K562 (cell line): ENCODE results near the gene GFAP. TPM values are rescaled to one million over a fixed set of nuclear protein-coding genes. Genes with fewer than 3 reads are reported as not detected.
A peak's percentile ranks its signal among the peaks of the same experiment; 100 is the strongest.

Experiments
- CBX5 ChIP-seq: IDR thresholded peaks from 2 replicates; pipeline ENCODE4 v1.6.1; 2014; ENCODE audit warnings: low read depth, borderline replicate concordance
- CHD1 ChIP-seq: fragments of 200-600 bp; sonication (generic); IDR thresholded peaks from one replicate; pipeline ENCODE4 v1.6.1; 2012; ENCODE audit warnings: mild to moderate bottlenecking, moderate library complexity, low read length, inconsistent platforms
- ELF4 ChIP-seq: fragments of 450-650 bp; formaldehyde crosslinking; IDR thresholded peaks from 2 replicates; pipeline ENCODE4 v1.4.0; 2022; ENCODE audit warnings: missing genetic modification characterization
- EP400 ChIP-seq: fragments of 450-650 bp; IDR thresholded peaks from 2 replicates; pipeline ENCODE4 v1.6.1; 2017; ENCODE audit warnings: antibody characterized with exemption, mild to moderate bottlenecking, moderate library complexity
- ESRRA ChIP-seq: fragments of 450-650 bp; IDR thresholded peaks from 2 replicates; pipeline ENCODE4 v1.6.1; 2014; ENCODE audit warnings: low read depth, mild to moderate bottlenecking, moderate library complexity, borderline replicate concordance
- FOXK1 ChIP-seq: sonication (generic); formaldehyde crosslinking; IDR thresholded peaks from 2 replicates; pipeline ENCODE4 v1.8.0; 2022; ENCODE audit warnings: missing genetic modification reagents, mild to moderate bottlenecking, borderline replicate concordance
- HNRNPH1 ChIP-seq: fragments of 200-400 bp; formaldehyde crosslinking; optimal IDR thresholded peaks from 2 replicates; pipeline ENCODE3; 2017; ENCODE audit warnings: low read depth, mild to moderate bottlenecking, low read length, moderate library complexity
- MAX ChIP-seq: sonication (generic); formaldehyde crosslinking; IDR thresholded peaks from 2 replicates; pipeline ENCODE4 v1.9.0; 2022; ENCODE audit warnings: mild to moderate bottlenecking, missing genetic modification reagents
- SMARCA4 ChIP-seq: fragments of 450-650 bp; IDR thresholded peaks from 2 replicates; pipeline ENCODE4 v1.6.1; 2016
- ZFPM2 ChIP-seq: fragments of 250-450 bp; sonication (Bioruptor Pico); IDR thresholded peaks from 2 replicates; pipeline ENCODE4 v1.5.1; 2022; ENCODE audit warnings: mild to moderate bottlenecking
- ZNF583 ChIP-seq: fragments of 250-450 bp; sonication (Bioruptor Pico); IDR thresholded peaks from 2 replicates; pipeline ENCODE4 v1.4.0; 2020
- polyA plus RNA-seq, 8 experiments: library from polyadenylated mRNA; depleted of rRNA in 4 of 8; stranded (reverse) in 5 of 8; unstranded in 3 of 8; fragments of >200 nt; fragmentation: Nextera tagmentation in 2 of 8; fragmentation: Illumina TruSeq in 1 of 8; extraction: Ambion mirVana in 2 of 8; extraction: Trizol in 1 of 8; gene quantifications; 2 replicates each; pipeline versions ENCODE4 v1.2.1 to v1.2.3, GENCODE V29; 2011 to 2014; ENCODE audit warnings: inconsistent platforms in 1 of 8, missing spikeins in 1 of 8
- total RNA-seq, 7 experiments: library from RNA; depleted of rRNA in 6 of 7; stranded (reverse); fragments of >200 nt in 6 of 7; fragmentation: Illumina TruSeq in 2 of 7; extraction: Trizol in 2 of 7; gene quantifications; 2 replicates each; pipeline versions ENCODE4 v1.2.1 to v1.2.3, GENCODE V29; 2011 to 2021; ENCODE audit warnings: low replicate concordance in 1 of 7
- TF ChIP-seq, protein P1 (sequence below): fragments of 450-650 bp; IDR thresholded peaks from one replicate; pipeline ENCODE4 v1.6.1; 2018; ENCODE audit warnings: mild to moderate bottlenecking, moderate library complexity; ENCODE audit not compliant: partially characterized antibody
- TF ChIP-seq, protein P2 (sequence below): fragments of 450-650 bp; formaldehyde crosslinking; IDR thresholded peaks from 2 replicates; pipeline ENCODE4 v1.4.0; 2022; ENCODE audit warnings: missing genetic modification characterization
- TF ChIP-seq, protein P3 (sequence below), 2 experiments: fragments of 250-450 bp in 1 of 2; fragments of 450-650 bp in 1 of 2; sonication (Bioruptor Pico) in 1 of 2; IDR thresholded peaks; 2 replicates each; pipeline versions ENCODE4 v1.6.1 to v1.8.0; 2016 to 2021; ENCODE audit warnings: mild to moderate bottlenecking in 2 of 2, moderate library complexity in 2 of 2, missing compliant biosample characterization in 1 of 2, missing genetic modification characterization in 1 of 2

The GFAP gene
- total and polyA plus RNA-seq, 9 of the 15 experiments (the other 6 are each of a cell fraction or from before 2014, with no cell fraction given) = 0.07 to 1.4 (median 0.60) TPM; not detected in 1

DNA sequence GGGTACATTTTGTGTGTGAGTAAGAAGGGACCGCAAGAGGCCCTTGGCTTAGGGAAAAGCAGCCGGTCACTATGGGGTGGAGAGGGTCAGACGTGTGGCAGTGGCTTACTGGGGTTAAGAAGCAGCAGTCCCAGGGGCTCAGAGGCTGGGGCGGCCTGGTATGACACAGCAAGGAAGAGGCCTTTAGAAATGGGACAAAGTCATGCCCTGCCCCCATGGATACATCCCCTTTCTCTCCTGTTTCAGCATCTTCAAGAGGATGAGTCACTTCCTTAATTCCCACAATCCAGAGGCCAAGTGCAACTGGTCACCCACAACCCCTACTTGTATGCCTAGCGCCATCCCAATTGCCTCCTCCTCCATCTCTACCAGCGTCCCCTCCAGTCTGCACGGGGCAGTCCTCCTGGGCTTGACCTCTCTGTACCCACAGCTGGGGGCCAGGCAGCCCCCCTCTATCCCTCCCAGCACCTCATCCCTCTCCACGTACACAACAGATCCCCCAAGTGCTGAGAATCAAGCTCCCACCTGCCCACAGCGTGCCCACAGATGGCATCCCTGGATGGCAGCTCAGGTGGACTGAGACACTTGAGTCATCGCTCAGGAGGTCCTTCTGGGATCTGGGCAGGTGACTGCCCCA lies 9.2 kb downstream of the GFAP start (continued):
- TF ChIP-seq, protein P1, sequence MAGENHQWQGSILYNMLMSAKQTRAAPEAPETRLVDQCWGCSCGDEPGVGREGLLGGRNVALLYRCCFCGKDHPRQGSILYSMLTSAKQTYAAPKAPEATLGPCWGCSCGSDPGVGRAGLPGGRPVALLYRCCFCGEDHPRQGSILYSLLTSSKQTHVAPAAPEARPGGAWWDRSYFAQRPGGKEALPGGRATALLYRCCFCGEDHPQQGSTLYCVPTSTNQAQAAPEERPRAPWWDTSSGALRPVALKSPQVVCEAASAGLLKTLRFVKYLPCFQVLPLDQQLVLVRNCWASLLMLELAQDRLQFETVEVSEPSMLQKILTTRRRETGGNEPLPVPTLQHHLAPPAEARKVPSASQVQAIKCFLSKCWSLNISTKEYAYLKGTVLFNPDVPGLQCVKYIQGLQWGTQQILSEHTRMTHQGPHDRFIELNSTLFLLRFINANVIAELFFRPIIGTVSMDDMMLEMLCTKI = no peak
- TF ChIP-seq CBX5 (no peak), ZFPM2 (CRISPR knock-in tag) (no peak), ESRRA (peak; percentile 38; the same call in 1 of the 2 replicates), MAX (CRISPR knock-in tag) (no peak), EP400 (peak; percentile 16; the same call in 1 of the 2 replicates), ELF4 (CRISPR knock-in tag) (0 out of 2 replicates have a peak, but pooled peaks have one; percentile 26), HNRNPH1 (no peak), ZNF583 (CRISPR knock-in tag) (no peak; the same call in 1 of the 2 replicates), FOXK1 (0 out of 2 replicates have a peak, but pooled peaks have one; percentile 22), CHD1 (no peak), SMARCA4 (peak; percentile 70)
- TF ChIP-seq, protein P2, sequence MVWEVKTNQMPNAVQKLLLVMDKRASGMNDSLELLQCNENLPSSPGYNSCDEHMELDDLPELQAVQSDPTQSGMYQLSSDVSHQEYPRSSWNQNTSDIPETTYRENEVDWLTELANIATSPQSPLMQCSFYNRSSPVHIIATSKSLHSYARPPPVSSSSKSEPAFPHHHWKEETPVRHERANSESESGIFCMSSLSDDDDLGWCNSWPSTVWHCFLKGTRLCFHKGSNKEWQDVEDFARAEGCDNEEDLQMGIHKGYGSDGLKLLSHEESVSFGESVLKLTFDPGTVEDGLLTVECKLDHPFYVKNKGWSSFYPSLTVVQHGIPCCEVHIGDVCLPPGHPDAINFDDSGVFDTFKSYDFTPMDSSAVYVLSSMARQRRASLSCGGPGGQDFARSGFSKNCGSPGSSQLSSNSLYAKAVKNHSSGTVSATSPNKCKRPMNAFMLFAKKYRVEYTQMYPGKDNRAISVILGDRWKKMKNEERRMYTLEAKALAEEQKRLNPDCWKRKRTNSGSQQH (CRISPR knock-in tag) = no peak
- TF ChIP-seq, protein P3, sequence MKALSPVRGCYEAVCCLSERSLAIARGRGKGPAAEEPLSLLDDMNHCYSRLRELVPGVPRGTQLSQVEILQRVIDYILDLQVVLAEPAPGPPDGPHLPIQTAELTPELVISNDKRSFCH (CRISPR knock-in tag; IDR thresholded peaks at IDR 0.05) = no peak
- TF ChIP-seq, protein P3 (tag; IDR thresholded peaks at IDR 0.05) = peak; percentile 66; the same call in 1 of the 2 replicates
- TF ChIP-seq, all 486 proteins: peak for 74
